ENCODE results near the gene CHRM4.

- TF ChIP-seq PHF8 (IDR thresholded peaks at IDR 0.05; ENCODE audit: borderline replicate concordance, low read depth) (no peak), POLR2A (IDR thresholded peaks at IDR 0.05; ENCODE audit: low read length) (no peak), BCL3 (IDR thresholded peaks at IDR 0.05) (no peak), BHLHE40 (IDR thresholded peaks at IDR 0.05; ENCODE audit: low read depth, low read length) (no peak), EP300 (IDR thresholded peaks at IDR 0.05) (no peak), CEBPB (IDR thresholded peaks at IDR 0.05) (no peak), RCOR1 (IDR thresholded peaks at IDR 0.05; ENCODE audit: low read depth, low read length) (no peak), MAZ (IDR thresholded peaks at IDR 0.05; ENCODE audit: borderline replicate concordance, low read depth, low read length) (no peak), RNF2 (IDR thresholded peaks at IDR 0.05; ENCODE audit: borderline replicate concordance, low read depth) (no peak)
- TF ChIP-seq, protein P1, sequence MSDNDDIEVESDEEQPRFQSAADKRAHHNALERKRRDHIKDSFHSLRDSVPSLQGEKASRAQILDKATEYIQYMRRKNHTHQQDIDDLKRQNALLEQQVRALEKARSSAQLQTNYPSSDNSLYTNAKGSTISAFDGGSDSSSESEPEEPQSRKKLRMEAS (IDR thresholded peaks at IDR 0.05) = no peak
- TF ChIP-seq, protein P2, sequence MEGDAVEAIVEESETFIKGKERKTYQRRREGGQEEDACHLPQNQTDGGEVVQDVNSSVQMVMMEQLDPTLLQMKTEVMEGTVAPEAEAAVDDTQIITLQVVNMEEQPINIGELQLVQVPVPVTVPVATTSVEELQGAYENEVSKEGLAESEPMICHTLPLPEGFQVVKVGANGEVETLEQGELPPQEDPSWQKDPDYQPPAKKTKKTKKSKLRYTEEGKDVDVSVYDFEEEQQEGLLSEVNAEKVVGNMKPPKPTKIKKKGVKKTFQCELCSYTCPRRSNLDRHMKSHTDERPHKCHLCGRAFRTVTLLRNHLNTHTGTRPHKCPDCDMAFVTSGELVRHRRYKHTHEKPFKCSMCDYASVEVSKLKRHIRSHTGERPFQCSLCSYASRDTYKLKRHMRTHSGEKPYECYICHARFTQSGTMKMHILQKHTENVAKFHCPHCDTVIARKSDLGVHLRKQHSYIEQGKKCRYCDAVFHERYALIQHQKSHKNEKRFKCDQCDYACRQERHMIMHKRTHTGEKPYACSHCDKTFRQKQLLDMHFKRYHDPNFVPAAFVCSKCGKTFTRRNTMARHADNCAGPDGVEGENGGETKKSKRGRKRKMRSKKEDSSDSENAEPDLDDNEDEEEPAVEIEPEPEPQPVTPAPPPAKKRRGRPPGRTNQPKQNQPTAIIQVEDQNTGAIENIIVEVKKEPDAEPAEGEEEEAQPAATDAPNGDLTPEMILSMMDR (IDR thresholded peaks at IDR 0.05) = no peak
Measured at GRCh38 chr11:46381819-46382645, 9.5 kb downstream of the CHRM4 start.
